ENCODE measurements around the gene ASIC4. TPM values are rescaled to one million over a fixed set of nuclear protein-coding genes. Genes with fewer than 3 reads are reported as not detected.

The ASIC4 gene
- total RNA-seq, 1 donor from 2014 or later: 0.26 TPM

- H2AFZ ChIP-seq (replicated peaks): no peak overlapping the region
- no peaks in the 10 kb centered on the region for H3K27me3 ChIP-seq
- no peak overlapping the region for H3K4me2 ChIP-seq
- H3K4me1 ChIP-seq: no peaks in the 10 kb centered on the region
- Mint-ChIP-seq H3K4me1 (peaks cover 8% of the 10 kb centered on the region), H3K9me3 (peaks cover 2% of the 10 kb centered on the region), H3K4me3 (no peak overlapping the region), H3K27ac (no peak overlapping the region), H3K36me3 (no peaks in the 10 kb centered on the region), H3K27me3 (ENCODE audit: insufficient read depth, low read depth) (peaks cover 9% of the 10 kb centered on the region)
- TF ChIP-seq EZH2phosphoT487 (IDR thresholded peaks at IDR 0.05) (no peak), EZH2 (IDR thresholded peaks at IDR 0.05) (no peak), CTCF (IDR thresholded peaks at IDR 0.05) (no peak)
- no peaks in the 10 kb centered on the region for H3K9me3 ChIP-seq (ENCODE audit: low read depth)
- H3F3A ChIP-seq (ENCODE audit: low read depth): no peaks in the 10 kb centered on the region
- no peaks in the 10 kb centered on the region for H4K20me1 ChIP-seq (ENCODE audit: low read depth)
- no peak overlapping the region for H3K9ac ChIP-seq
- H3K4me3 ChIP-seq: no peak overlapping the region
- no peaks in the 10 kb centered on the region for H3K79me2 ChIP-seq (ENCODE audit: low read depth)
- no peak for DNase-seq (ENCODE audit: low spot score)
- no peaks in the 10 kb centered on the region for H3K36me3 ChIP-seq
- H3K27ac ChIP-seq: no peak overlapping the region
These were observed 46.6 kb upstream of the ASIC4 start for GRCh38 chr2:219467736-219468075.

DNA sequence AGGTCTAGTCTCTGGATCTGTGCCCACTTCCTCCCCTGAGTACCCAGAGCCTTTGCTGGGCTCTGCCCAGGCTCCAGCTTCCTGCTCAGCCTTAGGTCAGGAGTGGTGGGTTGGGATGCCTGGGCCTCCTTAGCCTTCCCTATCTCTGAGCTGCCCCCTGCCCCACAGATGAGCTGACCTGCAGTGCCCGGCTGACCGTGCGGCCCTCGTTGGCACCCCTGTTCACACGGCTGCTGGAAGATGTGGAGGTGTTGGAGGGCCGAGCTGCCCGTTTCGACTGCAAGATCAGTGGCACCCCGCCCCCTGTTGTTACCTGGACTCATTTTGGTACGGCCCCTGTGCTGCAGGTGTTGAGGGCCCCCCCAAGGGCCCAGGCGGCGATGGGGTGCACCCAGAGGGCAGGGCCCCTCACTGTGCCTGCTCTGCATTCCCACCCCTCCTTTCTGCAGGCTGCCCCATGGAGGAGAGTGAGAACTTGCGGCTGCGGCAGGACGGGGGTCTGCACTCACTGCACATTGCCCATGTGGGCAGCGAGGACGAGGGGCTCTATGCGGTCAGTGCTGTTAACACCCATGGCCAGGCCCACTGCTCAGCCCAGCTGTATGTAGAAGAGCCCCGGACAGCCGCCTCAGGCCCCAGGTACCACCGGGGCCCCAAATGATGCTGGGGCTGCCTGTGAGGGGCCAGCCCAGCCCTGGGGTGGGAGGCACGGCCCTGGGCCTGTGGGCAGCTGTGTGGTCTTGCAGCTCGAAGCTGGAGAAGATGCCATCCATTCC is 45.7 kb upstream of the ASIC4 start:
- Histone ChIP-seq H3K4me2 (no peak overlapping the region), H3K27ac (no peak overlapping the region), H3K27me3 (no peaks in the 10 kb centered on the region), H3K9me3 (ENCODE audit: low read depth) (no peaks in the 10 kb centered on the region), H3K9ac (no peak overlapping the region), H3K4me1 (no peaks in the 10 kb centered on the region), H3F3A (ENCODE audit: low read depth) (no peaks in the 10 kb centered on the region), H3K79me2 (ENCODE audit: low read depth) (no peaks in the 10 kb centered on the region), H3K36me3 (no peaks in the 10 kb centered on the region), H4K20me1 (ENCODE audit: low read depth) (no peaks in the 10 kb centered on the region), H2AFZ (replicated peaks) (no peak overlapping the region), H3K4me3 (no peak overlapping the region)
- DNase-seq (ENCODE audit: low spot score): no peak
- TF ChIP-seq CTCF (IDR thresholded peaks at IDR 0.05) (no peak), EZH2 (IDR thresholded peaks at IDR 0.05) (no peak), EZH2phosphoT487 (IDR thresholded peaks at IDR 0.05) (no peak)
- no peaks in the 10 kb centered on the region for H3K36me3 Mint-ChIP-seq
- H3K27me3 Mint-ChIP-seq (ENCODE audit: insufficient read depth, low read depth): peaks cover 9% of the 10 kb centered on the region
- peaks cover 8% of the 10 kb centered on the region for H3K4me1 Mint-ChIP-seq
- no peak overlapping the region for H3K27ac Mint-ChIP-seq
- H3K9me3 Mint-ChIP-seq: peaks cover 2% of the 10 kb centered on the region
- no peak overlapping the region for H3K4me3 Mint-ChIP-seq

- no peak overlapping the region for H2AFZ ChIP-seq (replicated peaks)
- DNase-seq (ENCODE audit: low spot score): no peak
- no peak overlapping the region for H3K4me3 Mint-ChIP-seq
These were observed 45.0 kb upstream of the ASIC4 start for GRCh38 chr2:219469186-219469724.

More at GRCh38 chr2:219469186-219469724, 45.0 kb upstream of the ASIC4 start:
- Histone ChIP-seq H3K4me2 (no peak overlapping the region), H3K4me3 (no peak overlapping the region), H3K4me1 (no peaks in the 10 kb centered on the region), H4K20me1 (ENCODE audit: low read depth) (no peaks in the 10 kb centered on the region), H3K27me3 (no peaks in the 10 kb centered on the region), H3F3A (ENCODE audit: low read depth) (no peaks in the 10 kb centered on the region), H3K79me2 (ENCODE audit: low read depth) (no peaks in the 10 kb centered on the region), H3K9ac (no peak overlapping the region), H3K9me3 (ENCODE audit: low read depth) (no peaks in the 10 kb centered on the region), H3K27ac (no peak overlapping the region), H3K36me3 (no peaks in the 10 kb centered on the region)
- H3K4me1 Mint-ChIP-seq: peaks cover 6% of the 10 kb centered on the region
- H3K27me3 Mint-ChIP-seq (ENCODE audit: insufficient read depth, low read depth): peaks cover 9% of the 10 kb centered on the region
- H3K27ac Mint-ChIP-seq: no peak overlapping the region
- TF ChIP-seq EZH2phosphoT487 (IDR thresholded peaks at IDR 0.05) (no peak), CTCF (IDR thresholded peaks at IDR 0.05) (no peak), EZH2 (IDR thresholded peaks at IDR 0.05) (no peak)
- H3K36me3 Mint-ChIP-seq: no peaks in the 10 kb centered on the region
- peaks cover 2% of the 10 kb centered on the region for H3K9me3 Mint-ChIP-seq

All from neural progenitor cell (in vitro differentiated cells).